Measurements from ENCODE around the gene SLC30A2. TPM values are rescaled to one million over a fixed set of nuclear protein-coding genes. Genes with fewer than 3 reads are reported as not detected.

The SLC30A2 gene
- total and polyA plus RNA-seq, 9 of the 15 experiments (the other 6 are each of a cell fraction or from before 2014, with no cell fraction given) = 0.01 to 0.18 (median 0.06) TPM; not detected in 3

GRCh38 chr1:26050248-26050640 lies 4.3 kb upstream of the SLC30A2 start (continued):
- TF ChIP-seq MYC (IDR thresholded peaks at IDR 0.05; ENCODE audit: low read depth, low read length) (no peak), MYC (CRISPR knock-in tag; IDR thresholded peaks at IDR 0.05; ENCODE audit: borderline replicate concordance, low read depth) (0 out of 2 replicates have a peak, but pooled peaks have one; percentile 7), RNF2 (IDR thresholded peaks at IDR 0.05) (no peak), L3MBTL2 (IDR thresholded peaks at IDR 0.05) (peak; percentile 7; the same call in 1 of the 2 replicates), PTRF (tag; IDR thresholded peaks at IDR 0.05) (peak; percentile 5; the same call in 1 of the 2 replicates), ZNF592 (IDR thresholded peaks at IDR 0.05) (0 out of 2 replicates have a peak, but pooled peaks have one; percentile 50), ZNF134 (CRISPR knock-in tag; conservative IDR thresholded peaks at IDR 0.05) (0 out of 2 replicates have a peak, but pooled peaks have one; percentile 3), MGA (IDR thresholded peaks at IDR 0.05) (0 out of 2 replicates have a peak, but pooled peaks have one; percentile 1), HSF4 (CRISPR knock-in tag; IDR thresholded peaks at IDR 0.05; ENCODE audit: borderline replicate concordance) (no peak), ZNF589 (CRISPR knock-in tag; IDR thresholded peaks at IDR 0.05; ENCODE audit: low read depth) (peak; percentile 28; the same call in 1 of the 2 replicates)
